ENCODE results near the gene FAM170A.

The FAM170A gene

DNA sequence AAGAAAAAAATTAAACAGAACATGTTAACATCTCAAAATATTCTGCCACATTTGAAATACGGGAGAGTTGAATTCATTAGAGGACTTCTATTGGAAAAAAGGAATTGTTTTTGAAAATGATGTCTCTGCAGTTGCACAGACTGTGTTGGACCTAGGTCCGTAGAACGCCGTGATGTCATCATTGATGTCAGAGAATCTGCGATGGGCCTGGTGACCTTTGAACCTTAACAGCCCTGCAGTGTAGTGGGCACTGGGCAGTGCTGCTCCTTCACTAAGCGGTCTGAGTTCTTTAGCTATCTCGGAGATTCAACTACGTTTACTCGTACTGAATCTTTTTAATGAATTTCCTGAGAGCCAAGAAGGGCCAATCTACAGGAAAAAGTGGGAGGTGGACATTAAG is at the start of gene FAM170A:
Gene FAM170A (plus strand): TSS at position 220 of the 400 bp plus-strand sequence. CDS start 211 bp downstream, outside the sequence.
- no peak for DNase-seq

- no peak for DNase-seq
Measured at GRCh38 chr5:119582987-119583386, 46.4 kb upstream of the FAM170A start.

GRCh38 chr5:119583684-119584083 is 45.7 kb upstream of the FAM170A start:
- no peak for DNase-seq

DNA sequence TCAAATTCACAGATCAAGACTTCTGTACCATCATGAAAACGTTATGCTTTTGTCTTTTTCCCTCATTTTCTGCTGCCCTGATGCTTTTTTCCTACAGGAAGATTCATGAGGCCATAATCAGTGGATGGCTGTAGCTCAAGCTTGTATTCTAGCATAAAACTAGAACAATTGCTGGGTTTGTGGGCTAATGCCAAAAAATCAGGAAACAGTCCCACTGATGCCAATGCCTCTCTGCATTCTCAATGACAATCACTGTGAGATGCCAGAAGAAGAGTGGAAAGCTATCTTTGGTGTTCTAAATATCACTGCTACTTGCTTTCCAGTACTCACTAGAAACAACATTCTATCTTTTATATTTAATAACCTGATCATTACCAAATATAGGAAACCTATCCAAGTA is 33.3 kb upstream of the FAM170A start:
- no peak for DNase-seq

DNA sequence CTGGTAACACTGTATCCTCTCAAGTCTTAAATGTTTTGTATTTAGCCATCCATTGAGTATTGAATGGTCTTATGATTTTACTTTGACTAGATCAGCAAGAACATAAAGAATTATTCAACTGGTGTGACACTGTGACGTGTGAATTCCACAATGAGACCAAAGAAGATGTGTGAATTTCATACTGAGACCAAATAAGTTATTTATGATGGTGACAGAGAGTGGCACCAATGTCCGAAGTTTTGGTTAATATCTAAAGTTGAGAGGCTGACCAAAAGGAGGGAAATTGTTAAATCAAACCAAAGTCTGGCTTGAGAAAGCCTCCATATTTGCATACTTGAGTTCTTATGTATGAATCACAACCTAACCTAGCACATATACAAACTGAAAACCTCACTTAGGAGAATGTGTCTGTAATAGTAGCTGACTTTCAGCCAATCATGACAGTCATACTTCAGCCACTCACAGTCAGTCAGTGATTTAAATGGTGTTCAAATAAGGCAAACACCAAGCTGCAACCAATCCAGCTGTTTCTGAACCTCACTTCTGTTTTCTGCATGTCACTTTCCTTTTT is 31.5 kb upstream of the FAM170A start:
- no peak for DNase-seq

DNA sequence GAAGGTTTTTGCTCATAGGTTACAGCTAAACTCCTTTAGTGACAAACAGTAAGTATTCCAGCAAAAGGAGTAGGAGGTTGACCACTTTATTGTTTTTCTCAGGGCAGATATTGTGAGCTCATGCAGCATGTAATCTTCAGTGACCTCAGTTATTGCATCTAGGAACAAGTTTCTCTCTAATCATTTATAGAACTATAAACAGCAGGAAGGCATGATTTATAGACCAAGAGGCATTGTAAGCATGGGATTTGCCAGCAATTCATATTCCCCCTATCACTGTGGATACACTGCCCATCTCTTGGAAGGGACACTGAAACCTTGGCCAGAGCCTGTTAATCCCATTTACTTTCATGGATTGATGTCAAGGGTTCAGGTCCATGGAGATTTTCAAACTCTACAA is 15.4 kb upstream of the FAM170A start:
- DNase-seq: no peak

DNA sequence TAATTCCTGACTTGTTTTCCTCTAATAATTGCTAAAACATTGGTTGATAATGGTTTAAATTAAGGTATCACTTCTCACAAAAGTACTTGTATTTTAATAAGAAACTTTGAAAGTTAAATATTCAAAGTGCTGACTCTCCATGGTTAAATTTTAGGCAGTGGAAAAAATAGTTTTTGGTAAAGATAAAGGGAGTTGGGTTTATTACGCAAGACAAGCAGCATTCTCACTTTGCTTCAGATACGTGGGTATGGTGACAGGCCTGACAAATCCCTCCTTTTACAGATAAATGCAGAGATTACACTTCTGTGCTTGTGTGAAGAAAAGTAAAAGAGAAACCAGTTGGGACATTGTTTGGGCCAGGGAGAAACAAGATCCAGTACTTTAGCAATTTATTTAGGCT is 14.5 kb upstream of the FAM170A start:
- DNase-seq: no peak

DNA sequence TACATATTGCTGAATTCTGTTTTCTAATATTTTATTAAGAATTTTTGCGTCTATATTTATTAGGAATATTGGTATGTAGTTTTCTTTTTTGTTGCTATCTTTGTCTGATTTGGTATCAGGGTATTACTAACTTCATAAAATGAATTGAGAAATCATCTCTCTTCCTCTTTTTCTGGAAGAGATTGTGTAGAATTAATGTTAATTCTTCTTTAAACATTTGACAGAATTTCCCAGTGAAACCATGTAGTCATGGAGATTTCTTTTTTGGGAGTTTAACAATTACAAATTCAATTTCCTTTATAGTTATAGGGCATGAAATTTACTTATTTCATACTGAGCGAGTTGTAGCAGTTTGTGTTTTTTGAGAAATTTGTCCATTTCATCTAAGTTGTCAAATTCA is 3.3 kb upstream of the FAM170A start:
- DNase-seq: no peak

DNA sequence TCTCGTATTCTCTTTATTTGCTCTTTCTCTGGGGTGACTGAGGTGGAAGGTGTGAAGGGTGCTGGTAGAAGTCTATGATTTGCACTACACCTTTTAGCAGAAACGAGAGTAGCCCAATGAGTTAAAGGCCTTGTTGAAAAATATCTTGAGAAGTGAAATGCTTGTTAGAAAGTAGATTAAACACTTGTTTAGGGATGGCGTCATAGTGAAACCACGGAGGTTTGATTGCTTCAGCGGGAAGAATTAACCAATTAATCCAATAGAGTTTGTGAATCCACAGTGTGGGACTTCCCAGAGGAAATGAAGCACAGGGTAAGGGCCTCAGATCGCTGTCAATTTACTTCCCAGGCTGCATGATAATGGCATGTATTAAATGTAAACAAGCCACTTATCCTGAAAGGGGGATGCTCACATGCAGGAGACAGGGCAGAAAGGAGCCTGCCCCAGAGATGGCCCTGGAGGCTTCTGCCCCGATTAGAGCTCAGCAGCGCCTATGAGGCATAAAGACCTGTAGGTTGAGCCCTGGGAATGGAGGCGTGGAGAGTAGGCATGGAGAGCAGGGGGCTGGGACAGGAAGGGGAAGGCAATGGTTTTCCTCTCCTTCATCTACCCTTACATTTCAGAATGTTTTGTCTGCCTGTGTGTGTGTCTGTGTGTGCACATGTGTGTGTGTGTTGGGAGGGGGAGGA is 1.5 kb downstream of the FAM170A start:
- no peak for DNase-seq

GRCh38 chr5:119631660-119632059 is 2.3 kb downstream of the FAM170A start:
- no peak for DNase-seq

GRCh38 chr5:119651486-119651885 is 22.1 kb downstream of the FAM170A start:
- no peak for DNase-seq

GRCh38 chr5:119655061-119655460 is 25.7 kb downstream of the FAM170A start:
- no peak for DNase-seq

DNA sequence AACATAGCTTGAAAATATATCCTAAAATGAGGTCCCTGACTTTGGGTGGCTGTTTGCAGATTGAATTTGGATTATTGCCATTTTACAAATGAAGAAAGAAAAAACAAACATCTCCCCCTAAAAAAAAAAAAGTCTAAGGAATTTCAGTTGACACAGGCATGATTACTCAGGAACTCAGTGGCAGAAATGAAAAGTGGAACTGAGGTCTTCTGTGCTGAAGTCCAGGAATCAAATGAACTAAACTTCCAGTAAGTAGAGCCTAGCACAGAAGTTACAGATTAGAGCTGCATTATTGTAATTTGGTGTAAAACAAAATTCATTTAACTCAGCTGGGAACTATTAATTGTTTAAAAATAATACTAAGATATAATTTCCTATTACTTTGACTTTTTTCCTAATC is 26.7 kb downstream of the FAM170A start:
- no peak for DNase-seq

DNA sequence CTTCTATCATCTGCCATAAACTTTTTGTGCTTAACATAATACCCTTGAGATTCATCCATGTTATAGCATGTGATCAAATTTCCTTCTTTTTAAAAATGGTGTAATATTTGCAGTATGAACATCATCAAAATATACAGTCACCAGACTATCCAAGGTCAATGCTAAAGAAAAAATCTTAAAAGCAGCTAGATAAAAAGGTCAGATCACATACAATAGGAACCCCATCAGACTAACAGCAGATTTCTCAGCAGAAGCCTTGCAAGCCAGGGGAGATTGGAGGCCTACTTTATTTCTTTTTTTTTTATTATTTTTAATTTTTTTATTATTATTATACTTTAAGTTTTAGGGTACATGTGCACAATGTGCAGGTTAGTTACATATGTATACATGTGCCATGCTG is 37.2 kb downstream of the FAM170A start:
- DNase-seq: no peak

DNA sequence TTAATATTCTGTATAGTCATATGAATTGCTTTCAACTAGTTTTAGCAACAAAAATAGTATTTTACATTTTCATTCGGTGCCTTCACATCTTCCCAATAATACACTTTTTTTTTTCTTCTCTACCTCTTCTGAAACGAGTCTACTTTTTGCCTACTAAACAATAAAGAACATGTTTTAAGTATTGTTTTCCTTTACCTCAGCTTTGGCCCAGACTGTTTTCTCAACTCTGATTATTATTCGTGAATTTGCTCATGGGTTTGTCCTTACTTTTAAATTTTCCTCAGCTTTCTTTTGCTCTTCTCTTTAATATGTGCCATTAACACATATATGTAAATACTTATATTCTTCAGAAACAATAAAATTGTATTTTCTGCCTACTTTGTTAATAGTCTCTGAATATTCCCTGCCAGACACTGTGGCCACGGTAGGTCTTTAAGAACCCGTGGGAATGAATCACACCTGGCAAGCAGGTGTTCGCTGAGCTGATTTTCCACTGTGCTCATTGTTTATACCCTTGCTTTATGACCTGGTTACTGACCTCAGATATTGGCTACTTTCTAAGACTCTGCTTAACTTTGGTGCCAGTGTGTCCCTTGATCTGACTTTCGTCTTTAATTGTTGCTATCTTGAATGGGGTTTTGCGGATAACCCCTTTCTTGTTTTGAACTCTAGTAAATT is 49.1 kb downstream of the FAM170A start:
- no peak for DNase-seq

GRCh38 chr5:119680080-119680479 is 50.7 kb downstream of the FAM170A start:
- DNase-seq: no peak

DNA sequence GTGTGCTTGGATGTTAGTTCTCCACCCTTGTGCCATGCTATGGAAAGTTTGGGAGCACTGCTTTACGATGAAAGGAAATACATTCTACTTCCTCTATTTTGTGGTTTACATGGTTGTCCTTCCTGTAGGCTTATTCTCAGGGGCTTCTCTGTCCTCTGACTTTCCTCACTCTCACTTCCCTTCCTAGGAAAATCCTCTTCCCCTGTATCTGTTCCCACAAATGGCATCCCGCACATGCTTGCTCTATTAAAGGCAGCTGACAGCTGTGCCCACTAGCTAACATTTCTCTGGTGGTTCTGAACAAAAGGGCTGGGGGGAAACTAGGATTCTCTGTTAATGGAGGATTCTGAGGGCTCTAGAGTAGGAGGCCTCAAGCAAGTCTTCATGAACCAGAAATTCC is 52.4 kb downstream of the FAM170A start:
- no peak for DNase-seq

DNA sequence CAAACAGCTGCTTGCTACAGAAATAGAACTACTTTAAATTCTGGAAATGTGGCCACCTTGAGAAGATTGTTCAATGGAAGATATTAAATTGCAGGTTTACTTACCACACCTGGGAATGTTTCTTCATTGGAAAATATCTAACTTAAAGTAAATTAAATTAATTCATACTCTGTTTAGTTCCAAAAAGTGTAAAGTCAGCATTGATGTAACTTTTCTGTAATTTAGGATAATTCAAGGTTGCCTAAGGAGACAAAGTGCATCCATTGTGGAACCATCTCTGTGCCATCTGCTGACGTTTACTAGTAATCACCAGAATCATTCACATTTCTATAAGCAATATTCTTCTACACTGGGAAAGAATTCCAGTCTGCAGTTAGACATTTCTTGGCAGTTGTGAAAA is 53.0 kb downstream of the FAM170A start:
- DNase-seq: no peak

All from 8988T (cell line).